ENCODE results near the gene ADCK1. TPM values are rescaled to one million over a fixed set of nuclear protein-coding genes. Genes with fewer than 3 reads are reported as not detected.

ADCK1 gene
- total and polyA plus RNA-seq, 9 of the 15 experiments (the other 6 are each of a cell fraction or from before 2014, with no cell fraction given) = 2.8 to 8.9 (median 4.3) TPM

DNA sequence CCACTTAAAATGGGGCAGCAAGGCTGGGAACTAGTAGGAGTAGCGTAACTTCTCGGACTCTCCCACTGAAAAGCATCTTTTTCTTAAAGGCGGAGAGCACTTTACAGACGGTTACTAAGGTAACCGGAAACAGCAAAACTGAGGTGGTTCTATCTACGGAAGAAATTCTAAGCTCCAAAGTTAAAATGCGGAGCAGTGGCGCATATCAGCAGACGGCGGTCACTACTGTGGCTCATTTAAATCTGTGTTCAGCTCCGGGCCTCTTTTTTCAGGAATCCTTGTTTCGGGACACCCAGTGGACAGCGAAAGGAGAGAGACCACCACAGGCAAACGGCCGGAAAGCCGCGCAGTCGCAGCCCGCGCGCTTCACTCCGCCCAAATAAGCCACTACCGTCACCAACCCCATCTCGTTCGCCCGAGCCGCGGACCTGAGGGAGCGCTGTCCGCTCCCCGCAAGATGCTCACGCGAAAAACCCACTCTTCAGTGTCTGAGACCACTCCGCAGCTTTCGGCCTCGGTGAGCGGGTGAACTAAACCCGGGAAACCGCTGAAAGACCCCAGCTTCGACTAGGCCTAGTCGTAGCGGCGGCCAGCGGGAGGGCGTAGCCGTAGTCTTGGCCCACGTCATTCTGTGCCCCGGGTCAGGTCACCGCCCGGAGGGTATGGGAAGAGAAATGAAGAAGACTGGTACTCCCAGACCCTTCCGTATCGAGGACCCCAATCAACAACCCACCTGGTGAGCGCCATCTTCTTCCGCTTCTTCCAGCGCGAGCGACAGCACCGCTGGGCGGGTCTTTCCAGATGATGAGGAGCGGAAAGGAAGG, 39.3 kb upstream of the ADCK1 start, which contains the start of gene SNW1 (continued):
- TF ChIP-seq MEIS2 (IDR thresholded peaks at IDR 0.05; ENCODE audit: partially characterized antibody) = peak; percentile 70
- TF ChIP-seq NCOA1 (IDR thresholded peaks at IDR 0.05; ENCODE audit: low read depth) = 0 out of 2 replicates have a peak, but pooled peaks have one; percentile 25
- TF ChIP-seq, protein P1, sequence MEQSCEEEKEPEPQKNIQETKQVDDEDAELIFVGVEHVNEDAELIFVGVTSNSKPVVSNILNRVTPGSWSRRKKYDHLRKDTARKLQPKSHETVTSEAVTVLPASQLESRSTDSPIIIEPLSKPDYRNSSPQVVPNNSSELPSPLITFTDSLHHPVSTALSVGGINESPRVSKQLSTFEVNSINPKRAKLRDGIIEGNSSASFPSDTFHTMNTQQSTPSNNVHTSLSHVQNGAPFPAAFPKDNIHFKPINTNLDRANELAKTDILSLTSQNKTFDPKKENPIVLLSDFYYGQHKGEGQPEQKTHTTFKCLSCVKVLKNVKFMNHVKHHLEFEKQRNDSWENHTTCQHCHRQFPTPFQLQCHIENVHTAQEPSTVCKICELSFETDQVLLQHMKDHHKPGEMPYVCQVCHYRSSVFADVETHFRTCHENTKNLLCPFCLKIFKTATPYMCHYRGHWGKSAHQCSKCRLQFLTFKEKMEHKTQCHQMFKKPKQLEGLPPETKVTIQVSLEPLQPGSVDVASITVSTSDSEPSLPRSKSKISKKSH (CRISPR knock-in tag; IDR thresholded peaks at IDR 0.05) = no peak
- no peak for TF ChIP-seq U2AF2 (optimal IDR thresholded peaks at IDR 0.05; ENCODE audit: low read depth, low read length)
- TF ChIP-seq MCM2 (IDR thresholded peaks at IDR 0.05; ENCODE audit: low read depth) = no peak
- TF ChIP-seq, protein P2, sequence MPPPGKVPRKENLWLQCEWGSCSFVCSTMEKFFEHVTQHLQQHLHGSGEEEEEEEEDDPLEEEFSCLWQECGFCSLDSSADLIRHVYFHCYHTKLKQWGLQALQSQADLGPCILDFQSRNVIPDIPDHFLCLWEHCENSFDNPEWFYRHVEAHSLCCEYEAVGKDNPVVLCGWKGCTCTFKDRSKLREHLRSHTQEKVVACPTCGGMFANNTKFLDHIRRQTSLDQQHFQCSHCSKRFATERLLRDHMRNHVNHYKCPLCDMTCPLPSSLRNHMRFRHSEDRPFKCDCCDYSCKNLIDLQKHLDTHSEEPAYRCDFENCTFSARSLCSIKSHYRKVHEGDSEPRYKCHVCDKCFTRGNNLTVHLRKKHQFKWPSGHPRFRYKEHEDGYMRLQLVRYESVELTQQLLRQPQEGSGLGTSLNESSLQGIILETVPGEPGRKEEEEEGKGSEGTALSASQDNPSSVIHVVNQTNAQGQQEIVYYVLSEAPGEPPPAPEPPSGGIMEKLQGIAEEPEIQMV (tag; conservative IDR thresholded peaks at IDR 0.05; ENCODE audit: low read depth) = peak; percentile 88
- TF ChIP-seq ETV5 (CRISPR knock-in tag; IDR thresholded peaks at IDR 0.05; ENCODE audit: low read depth) = no peak
- TF ChIP-seq CXXC5 (CRISPR knock-in tag; IDR thresholded peaks at IDR 0.05) = 0 out of 2 replicates have a peak, but pooled peaks have one; percentile 29
- TF ChIP-seq BRF1 (IDR thresholded peaks at IDR 0.05; ENCODE audit: borderline replicate concordance, extremely low read depth, insufficient read length) = no peak
- no peak for TF ChIP-seq BRCA1 (IDR thresholded peaks at IDR 0.05)
- no peak for TF ChIP-seq BRCA1 (CRISPR knock-in tag; IDR thresholded peaks at IDR 0.05)
- no peak for TF ChIP-seq ZNF717 (CRISPR knock-in tag; IDR thresholded peaks at IDR 0.05)
- TF ChIP-seq MYC (IDR thresholded peaks at IDR 0.05; ENCODE audit: low read depth, low read length) = no peak; the same call in none of the 2 replicates
- no peak for TF ChIP-seq MYC (CRISPR knock-in tag; IDR thresholded peaks at IDR 0.05; ENCODE audit: borderline replicate concordance, low read depth)
- TF ChIP-seq KDM5B (IDR thresholded peaks at IDR 0.05; ENCODE audit: insufficient replicate concordance, low read depth, low read length) = peak; percentile 69
- peak; percentile 87 for TF ChIP-seq GABPA (tag; conservative IDR thresholded peaks at IDR 0.05; ENCODE audit: low read depth)
- no peak for TF ChIP-seq JUND (IDR thresholded peaks at IDR 0.05; ENCODE audit: borderline replicate concordance, low read depth, low read length)
- TF ChIP-seq JUND (tag; IDR thresholded peaks at IDR 0.05; ENCODE audit: borderline replicate concordance, low read depth, low read length) = 0 out of 3 replicates have a peak, but pooled peaks have one; percentile 7
- no peak for TF ChIP-seq LCOR (CRISPR knock-in tag; IDR thresholded peaks at IDR 0.05)
- no peak for TF ChIP-seq TEAD2 (tag; IDR thresholded peaks at IDR 0.05)
- TF ChIP-seq ZNF224 (CRISPR knock-in tag; IDR thresholded peaks at IDR 0.05) = no peak
- TF ChIP-seq, protein P3, sequence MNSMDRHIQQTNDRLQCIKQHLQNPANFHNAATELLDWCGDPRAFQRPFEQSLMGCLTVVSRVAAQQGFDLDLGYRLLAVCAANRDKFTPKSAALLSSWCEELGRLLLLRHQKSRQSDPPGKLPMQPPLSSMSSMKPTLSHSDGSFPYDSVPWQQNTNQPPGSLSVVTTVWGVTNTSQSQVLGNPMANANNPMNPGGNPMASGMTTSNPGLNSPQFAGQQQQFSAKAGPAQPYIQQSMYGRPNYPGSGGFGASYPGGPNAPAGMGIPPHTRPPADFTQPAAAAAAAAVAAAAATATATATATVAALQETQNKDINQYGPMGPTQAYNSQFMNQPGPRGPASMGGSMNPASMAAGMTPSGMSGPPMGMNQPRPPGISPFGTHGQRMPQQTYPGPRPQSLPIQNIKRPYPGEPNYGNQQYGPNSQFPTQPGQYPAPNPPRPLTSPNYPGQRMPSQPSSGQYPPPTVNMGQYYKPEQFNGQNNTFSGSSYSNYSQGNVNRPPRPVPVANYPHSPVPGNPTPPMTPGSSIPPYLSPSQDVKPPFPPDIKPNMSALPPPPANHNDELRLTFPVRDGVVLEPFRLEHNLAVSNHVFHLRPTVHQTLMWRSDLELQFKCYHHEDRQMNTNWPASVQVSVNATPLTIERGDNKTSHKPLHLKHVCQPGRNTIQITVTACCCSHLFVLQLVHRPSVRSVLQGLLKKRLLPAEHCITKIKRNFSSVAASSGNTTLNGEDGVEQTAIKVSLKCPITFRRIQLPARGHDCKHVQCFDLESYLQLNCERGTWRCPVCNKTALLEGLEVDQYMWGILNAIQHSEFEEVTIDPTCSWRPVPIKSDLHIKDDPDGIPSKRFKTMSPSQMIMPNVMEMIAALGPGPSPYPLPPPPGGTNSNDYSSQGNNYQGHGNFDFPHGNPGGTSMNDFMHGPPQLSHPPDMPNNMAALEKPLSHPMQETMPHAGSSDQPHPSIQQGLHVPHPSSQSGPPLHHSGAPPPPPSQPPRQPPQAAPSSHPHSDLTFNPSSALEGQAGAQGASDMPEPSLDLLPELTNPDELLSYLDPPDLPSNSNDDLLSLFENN (IDR thresholded peaks at IDR 0.05; ENCODE audit: low read depth in 2 of 2, low read length in 2 of 2) = no peak

All from K562 (cell line).